ENCODE measurements around the gene MARCHF3.

DNA sequence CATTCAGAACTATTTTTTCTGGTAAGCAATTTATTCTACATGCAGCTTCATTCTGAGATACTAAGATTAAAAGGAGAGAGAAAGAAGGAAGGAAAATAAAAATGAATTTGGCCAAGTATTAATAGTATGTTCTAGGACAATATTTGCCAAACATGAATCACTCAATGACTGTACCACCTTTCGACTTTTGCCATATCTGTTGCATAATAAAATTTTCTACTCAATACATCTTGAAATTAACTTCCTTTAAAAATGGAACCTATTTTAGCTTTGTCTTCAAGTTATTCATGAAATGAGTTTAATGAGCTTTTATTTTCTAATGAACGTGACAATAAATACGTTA, 111.8 kb downstream of the MARCHF3 start:
- no peak for TF ChIP-seq POLR2AphosphoS5 (IDR thresholded peaks at IDR 0.05)
- TF ChIP-seq, protein P1, sequence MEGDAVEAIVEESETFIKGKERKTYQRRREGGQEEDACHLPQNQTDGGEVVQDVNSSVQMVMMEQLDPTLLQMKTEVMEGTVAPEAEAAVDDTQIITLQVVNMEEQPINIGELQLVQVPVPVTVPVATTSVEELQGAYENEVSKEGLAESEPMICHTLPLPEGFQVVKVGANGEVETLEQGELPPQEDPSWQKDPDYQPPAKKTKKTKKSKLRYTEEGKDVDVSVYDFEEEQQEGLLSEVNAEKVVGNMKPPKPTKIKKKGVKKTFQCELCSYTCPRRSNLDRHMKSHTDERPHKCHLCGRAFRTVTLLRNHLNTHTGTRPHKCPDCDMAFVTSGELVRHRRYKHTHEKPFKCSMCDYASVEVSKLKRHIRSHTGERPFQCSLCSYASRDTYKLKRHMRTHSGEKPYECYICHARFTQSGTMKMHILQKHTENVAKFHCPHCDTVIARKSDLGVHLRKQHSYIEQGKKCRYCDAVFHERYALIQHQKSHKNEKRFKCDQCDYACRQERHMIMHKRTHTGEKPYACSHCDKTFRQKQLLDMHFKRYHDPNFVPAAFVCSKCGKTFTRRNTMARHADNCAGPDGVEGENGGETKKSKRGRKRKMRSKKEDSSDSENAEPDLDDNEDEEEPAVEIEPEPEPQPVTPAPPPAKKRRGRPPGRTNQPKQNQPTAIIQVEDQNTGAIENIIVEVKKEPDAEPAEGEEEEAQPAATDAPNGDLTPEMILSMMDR (IDR thresholded peaks at IDR 0.05): no peak
- TF ChIP-seq POLR2A (IDR thresholded peaks at IDR 0.05): no peak
